GM21367 (cell line): ENCODE results near the gene KLF11.
"Not testable (repeated sequence)": the region's sequence is repeated elsewhere in the genome, so short reads cannot be mapped to it uniquely, and the experiment has no call there.

Source experiments
- ATAC-seq: cut with Tn5 transposase; IDR thresholded peaks from one replicate; pipeline ENCODE4 v1.9.1; 2021; ENCODE audit not compliant: unreplicated experiment

The KLF11 gene

DNA sequence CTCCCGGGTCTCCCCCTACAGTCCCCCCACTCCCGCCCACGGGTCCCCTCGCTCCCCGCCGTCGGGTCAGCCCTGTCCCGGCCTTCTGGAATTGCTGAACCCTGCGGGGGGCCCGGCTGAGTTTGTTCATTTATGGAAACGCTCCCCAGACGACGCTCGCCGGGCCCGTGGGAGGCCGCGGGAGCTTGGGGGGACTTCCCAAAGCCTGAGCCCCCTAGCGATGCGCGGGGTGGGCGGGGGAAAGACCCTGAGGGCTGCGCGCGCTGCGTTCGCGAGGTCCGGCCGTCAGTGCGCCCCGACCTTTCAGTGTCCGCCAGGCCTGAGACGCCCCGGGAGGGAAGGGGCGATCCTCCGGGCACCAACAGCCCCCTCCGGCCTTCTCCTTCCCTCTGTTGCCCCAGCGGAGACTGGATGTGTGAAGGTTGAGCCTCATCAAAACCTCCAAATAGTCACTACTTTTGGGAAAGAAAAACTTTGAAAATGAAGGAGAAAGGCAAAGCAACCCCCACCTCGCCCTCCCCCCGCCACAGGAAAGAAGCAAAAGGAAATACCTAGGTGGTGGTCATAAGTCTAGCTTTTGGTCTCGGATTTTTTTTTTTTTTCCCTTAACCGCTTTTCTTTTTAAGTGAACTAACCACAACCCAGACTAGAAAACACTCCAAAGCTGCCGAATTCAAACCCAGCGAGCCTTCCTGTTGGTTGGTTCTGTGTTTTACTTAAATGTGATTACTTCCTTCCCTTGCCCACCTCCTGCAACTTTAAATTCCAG lies 37.4 kb downstream of the KLF11 start:
- no peak for ATAC-seq

GRCh38 chr2:10083046-10083445 lies 39.7 kb downstream of the KLF11 start:
- no peak for ATAC-seq

- no peak for ATAC-seq
Measured at GRCh38 chr2:10083692-10084211, 40.4 kb downstream of the KLF11 start.

DNA sequence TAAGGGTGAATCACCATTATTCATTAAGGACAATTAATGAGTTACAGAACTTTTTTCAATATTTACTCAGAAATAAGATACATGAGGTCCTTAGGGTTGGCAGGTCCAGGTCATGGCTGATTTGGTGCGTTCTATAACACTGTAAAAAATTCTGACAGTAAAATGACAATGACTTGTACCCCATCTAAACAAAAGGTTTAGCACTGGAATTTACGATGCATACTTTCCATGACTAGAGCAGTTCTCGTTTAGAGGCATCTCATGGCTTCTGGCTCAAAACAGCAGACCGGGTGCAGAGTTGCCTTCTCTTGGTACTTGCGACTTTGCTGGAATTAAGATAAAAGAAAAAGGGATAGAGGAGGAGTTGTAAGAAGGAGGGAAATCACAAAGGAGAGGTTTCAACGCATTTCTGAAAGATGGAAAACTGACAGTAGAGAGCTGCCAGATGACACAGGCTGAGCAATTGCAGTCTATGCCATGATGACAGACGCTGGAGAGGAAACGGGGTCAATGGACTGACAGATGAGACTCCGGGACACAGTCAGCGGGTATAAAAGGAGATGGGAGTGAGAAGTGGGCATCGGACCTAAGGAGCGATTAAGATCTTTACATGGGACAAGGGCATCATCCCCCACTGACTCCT lies 41.0 kb downstream of the KLF11 start:
- no peak for ATAC-seq

- ATAC-seq, result no peak
Measured at GRCh38 chr2:10085043-10085667, 41.8 kb downstream of the KLF11 start.

- ATAC-seq, result no peak
Measured at GRCh38 chr2:10085668-10086059, 42.3 kb downstream of the KLF11 start.

DNA sequence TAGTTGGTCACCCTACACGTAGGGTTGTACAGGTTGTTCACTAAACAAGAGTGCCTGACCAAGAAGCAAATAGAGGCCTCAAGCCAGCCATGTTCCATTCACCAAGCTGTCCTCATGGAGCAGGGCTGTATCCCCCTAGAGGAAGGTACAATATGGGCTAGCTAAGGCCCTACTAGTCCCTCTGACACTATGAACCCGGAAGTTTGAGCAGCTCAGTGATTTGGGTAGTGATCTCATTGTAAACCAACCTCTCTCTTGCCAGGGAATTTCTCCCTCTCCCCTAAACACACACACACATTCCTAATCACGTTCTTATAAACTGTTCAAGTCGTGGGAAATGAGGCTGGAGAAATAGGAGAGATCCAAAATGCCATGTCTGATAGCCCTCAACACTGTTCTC lies 43.6 kb downstream of the KLF11 start:
- ATAC-seq, result no peak

GRCh38 chr2:10087360-10087759 lies 44.0 kb downstream of the KLF11 start:
- no peak for ATAC-seq

GRCh38 chr2:10089565-10090190 lies 46.3 kb downstream of the KLF11 start:
- ATAC-seq, result no peak

DNA sequence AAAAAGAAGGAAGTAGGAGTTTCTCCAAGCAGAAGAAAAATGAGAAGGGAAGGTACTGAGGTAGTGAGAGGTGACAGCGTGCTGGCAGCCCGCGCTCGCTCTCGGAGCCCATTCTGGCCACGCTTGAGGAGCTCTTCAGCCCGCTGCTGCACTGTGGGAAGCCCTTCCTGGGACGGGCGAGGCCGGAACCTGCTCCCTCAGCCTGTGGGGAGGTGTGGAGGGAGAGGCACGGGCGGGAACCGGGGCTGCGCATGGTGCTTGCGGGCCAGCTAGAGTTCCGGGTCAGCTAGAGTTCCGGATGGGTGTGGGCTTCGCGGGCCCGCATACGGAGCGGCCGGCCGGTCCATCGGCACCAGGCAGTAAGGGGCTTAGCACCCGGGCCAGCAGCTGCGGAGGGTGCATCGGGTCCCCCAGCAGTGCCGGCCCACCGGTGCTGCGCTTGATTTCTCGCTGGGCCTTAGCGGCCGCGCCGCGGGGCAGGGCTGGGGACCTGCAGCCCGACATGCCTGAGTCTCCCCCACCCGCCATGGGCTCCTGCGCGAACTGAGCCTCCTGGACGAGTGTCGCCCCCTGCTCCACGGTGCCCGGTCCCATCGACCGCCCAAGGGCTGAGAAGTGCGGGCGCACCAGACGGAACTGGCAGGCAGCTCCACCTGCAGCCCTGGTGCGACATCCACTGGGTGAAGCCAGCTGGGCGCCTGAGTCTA lies 48.0 kb downstream of the KLF11 start:
- no peak for ATAC-seq

GRCh38 chr2:10091889-10092244 lies 48.5 kb downstream of the KLF11 start:
- not testable (repeated sequence) for ATAC-seq

GRCh38 chr2:10094271-10094814 lies 51.0 kb downstream of the KLF11 start:
- no peak for ATAC-seq

GRCh38 chr2:10095175-10095574 lies 51.8 kb downstream of the KLF11 start:
- no peak for ATAC-seq

GRCh38 chr2:10096641-10097040 lies 53.3 kb downstream of the KLF11 start:
- ATAC-seq, result no peak

- ATAC-seq, result peak; percentile 57
Measured at GRCh38 chr2:10097352-10098148, 54.2 kb downstream of the KLF11 start.

- no peak for ATAC-seq
Measured at GRCh38 chr2:10101491-10101890, 58.1 kb downstream of the KLF11 start.

DNA sequence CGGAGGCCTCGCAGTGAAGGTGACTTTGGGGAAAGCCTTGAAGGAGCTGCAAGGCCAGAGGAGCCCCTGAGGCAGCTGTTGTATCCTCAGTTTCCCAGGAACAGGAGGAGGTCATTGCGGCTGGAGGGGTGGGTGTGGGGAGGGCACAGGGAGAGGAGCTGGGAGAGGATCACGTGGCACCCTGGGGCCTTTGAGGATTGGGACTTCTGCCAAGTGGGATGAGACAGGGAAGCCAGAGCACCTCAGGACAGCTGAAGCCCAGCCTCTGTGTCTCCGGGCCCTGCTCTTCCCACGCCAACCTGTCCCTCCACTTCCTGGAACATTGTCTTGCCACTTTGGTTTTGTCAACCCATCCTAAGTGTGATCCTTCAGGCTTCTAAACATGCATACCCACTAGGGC lies 59.8 kb downstream of the KLF11 start:
- ATAC-seq, result no peak
